ENCODE results near the gene LEF1. TPM values are rescaled to one million over a fixed set of nuclear protein-coding genes. Genes with fewer than 3 reads are reported as not detected.

Gene LEF1
- total RNA-seq, 1 experiment from 2014 or later, result 22.3 TPM

DNA sequence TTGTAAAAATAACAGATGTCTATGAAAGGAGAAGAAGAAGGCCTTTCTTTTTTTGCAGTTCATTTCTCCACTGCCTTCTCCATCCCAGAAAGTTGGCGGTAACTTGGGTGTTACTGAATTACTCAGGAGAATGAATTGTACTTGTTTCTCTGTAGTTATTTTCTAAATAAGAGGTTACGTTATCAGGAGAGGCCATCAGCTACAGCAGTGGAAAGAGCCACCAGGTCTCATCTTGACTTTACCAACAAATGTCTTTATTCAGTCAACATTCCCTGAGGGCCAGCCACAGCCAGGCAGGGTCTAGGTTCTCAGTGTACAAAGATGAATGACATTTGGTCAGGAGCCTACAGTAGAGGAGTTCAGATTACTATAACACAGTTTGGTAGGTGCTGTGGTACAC lies 170.9 kb downstream of the LEF1 start:
- intact Hi-C loops (cut with micrococcal nuclease; ENCODE audit: unreplicated experiment), result no loop called here
- CTCF ChIA-PET, result no interaction called here
- POLR2A ChIA-PET, result no interaction called here
- no peak for DNase-seq
- Histone ChIP-seq H3K4me3 (ENCODE audit: low read depth, low read length) (no peak overlapping the region), H3K27me3 (replicated peaks; ENCODE audit: control insufficient read depth, insufficient read depth, low read length) (no peaks in the 10 kb centered on the region), H3K4me1 (no peaks in the 10 kb centered on the region), H3K36me3 (ENCODE audit: control insufficient read depth, insufficient read depth, low read length) (no peaks in the 10 kb centered on the region; the same call in 1 of the 2 replicates), H3K9me3 (no peaks in the 10 kb centered on the region)
- H3K4me1 Mint-ChIP-seq (ENCODE audit: low read depth, unreplicated experiment), result no peaks in the 10 kb centered on the region
- H3K4me3 Mint-ChIP-seq (ENCODE audit: unreplicated experiment), result no peak overlapping the region
- no peaks in the 10 kb centered on the region for H3K27me3 Mint-ChIP-seq (ENCODE audit: insufficient read depth, unreplicated experiment)
- TF ChIP-seq, protein P1, sequence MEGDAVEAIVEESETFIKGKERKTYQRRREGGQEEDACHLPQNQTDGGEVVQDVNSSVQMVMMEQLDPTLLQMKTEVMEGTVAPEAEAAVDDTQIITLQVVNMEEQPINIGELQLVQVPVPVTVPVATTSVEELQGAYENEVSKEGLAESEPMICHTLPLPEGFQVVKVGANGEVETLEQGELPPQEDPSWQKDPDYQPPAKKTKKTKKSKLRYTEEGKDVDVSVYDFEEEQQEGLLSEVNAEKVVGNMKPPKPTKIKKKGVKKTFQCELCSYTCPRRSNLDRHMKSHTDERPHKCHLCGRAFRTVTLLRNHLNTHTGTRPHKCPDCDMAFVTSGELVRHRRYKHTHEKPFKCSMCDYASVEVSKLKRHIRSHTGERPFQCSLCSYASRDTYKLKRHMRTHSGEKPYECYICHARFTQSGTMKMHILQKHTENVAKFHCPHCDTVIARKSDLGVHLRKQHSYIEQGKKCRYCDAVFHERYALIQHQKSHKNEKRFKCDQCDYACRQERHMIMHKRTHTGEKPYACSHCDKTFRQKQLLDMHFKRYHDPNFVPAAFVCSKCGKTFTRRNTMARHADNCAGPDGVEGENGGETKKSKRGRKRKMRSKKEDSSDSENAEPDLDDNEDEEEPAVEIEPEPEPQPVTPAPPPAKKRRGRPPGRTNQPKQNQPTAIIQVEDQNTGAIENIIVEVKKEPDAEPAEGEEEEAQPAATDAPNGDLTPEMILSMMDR (IDR thresholded peaks at IDR 0.05; ENCODE audit: insufficient read depth in 1 of 2, low read depth in 1 of 2, low read length in 1 of 2, severe bottlenecking in 1 of 2, unreplicated experiment in 1 of 2), result no peak
- H3K9me3 Mint-ChIP-seq (ENCODE audit: unreplicated experiment), result peaks cover 14% of the 10 kb centered on the region
- no peaks in the 10 kb centered on the region for H3K36me3 Mint-ChIP-seq (ENCODE audit: insufficient read depth, unreplicated experiment)
- no TSS peak for BruUV-seq (replicated peaks)
- no peak overlapping the region for H3K27ac Mint-ChIP-seq (ENCODE audit: unreplicated experiment)

Other genes starting within 250 kb of the LEF1 start
- 1.4 and 1.7 TPM in 2 replicates for gene CYP2U1, start 237.4 kb downstream of the LEF1 start, total RNA-seq (2022)
- gene HADH, start 179.0 kb downstream of the LEF1 start, total RNA-seq (2022), result 35.8 and 38.1 TPM in 2 replicates